ENCODE results near the gene RBM33.
"Not testable (repeated sequence)": the region's sequence is repeated elsewhere in the genome, so short reads cannot be mapped to it uniquely, and the experiment has no call there.

The RBM33 gene

DNA sequence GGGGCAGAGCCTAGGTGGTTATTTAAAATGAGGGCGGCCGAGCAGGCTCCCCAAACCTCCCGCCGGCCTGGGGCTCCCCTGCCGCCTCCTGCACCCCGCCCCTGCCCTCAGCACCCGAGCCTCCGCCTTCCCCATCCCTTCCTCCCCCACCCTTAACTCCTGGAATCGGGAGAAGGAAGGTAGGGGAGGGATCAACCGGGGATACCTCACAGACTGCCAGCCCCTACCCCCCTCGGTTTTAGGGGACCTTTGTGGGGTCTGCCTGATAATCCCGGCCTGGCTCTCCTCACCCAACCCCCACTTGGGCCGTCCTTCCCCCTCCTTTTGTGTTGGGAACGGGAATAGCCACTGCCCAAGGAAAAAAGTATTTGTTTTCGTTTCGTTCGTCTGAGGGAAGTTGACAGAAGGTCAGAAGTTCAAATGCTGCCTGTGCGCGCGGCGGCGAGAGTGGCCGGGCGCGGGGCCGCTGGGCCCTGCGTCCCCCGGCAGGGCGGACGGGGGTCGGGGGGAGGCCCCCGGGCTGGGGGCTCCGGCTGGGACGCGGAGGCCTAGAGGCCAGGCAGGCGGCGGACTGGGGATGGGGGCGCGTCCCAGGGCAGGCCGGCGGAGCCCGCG is 165.0 kb downstream of the RBM33 start:
- no peak for DNase-seq (ENCODE audit: low spot score)

DNA sequence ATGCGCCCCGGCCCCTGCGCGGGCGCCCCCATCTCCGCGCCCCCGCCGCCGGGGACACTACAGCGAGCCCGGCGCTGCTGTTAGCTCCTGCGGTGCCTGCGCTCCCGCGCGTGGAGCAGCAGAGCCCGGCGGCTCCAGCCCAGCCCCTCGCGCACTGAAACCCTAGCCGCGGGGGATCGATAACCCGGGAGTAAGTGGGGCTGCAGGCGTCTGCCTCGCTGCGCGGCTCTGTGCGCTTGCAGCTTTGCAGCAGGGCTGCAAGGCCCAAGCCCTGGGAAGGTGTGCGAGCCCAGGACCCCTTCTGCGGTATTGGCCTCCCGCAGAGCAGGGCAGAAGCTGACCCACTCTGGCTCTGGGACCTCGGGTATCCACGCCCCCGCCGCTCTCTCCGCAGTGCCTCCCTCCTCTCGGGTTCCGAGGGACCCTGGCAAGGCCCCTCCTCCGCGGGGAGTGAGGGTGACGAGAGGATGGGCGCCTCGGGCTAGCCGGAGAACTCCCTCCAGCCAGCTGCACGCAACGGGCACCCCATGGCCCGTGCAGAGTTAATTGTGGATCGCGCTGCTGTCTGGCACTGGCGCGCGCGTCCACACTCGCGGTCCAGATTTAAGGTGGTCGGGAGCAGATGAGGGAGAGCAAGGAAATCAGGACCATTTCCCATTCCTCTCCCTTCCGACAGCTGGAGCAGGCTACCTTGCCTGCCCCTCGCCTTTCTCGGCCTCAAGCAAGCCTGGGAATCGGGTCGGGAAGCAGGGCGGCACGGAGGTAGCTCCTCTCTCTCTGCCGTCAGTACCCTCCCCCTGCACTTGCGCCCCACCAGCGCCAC is 165.7 kb downstream of the RBM33 start:
- no peak for DNase-seq (ENCODE audit: low spot score)

DNA sequence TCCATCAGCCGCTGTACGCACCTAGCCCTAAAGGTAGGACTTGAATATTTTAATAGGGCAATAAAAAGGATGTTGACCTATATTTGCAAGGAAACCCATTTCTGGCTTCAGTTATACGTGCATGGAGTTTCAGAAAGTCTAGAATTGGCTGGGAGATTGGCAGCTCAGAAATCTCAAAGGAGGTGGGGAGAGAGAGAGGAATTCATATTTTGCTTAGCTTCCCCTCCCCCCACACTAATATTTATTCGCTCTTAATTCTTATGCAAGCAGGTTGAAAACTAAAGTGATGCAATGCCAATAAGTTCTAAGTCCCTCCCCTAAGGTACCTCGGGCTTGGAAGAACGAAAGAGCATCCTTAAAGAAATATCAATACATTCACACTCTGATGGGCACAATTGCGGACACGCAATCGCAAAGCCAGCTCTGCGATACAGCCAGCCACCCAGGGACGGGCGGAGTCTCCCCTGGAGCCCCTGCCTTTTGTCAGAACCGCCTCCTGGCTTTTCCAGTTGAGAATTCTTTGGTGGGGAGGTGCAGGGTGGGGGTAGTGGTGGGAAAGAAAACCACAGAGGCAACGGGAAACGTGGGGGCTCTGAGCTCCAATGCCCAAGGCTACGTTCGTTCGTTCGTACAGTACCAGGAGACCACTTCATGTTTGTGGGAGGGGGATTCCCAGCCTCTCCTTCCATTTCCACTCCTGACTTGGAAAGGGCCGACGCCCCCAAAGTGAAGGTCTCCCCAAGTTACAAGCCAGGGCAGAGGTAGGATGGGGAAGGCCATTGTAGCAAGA is 166.5 kb downstream of the RBM33 start:
- no peak for DNase-seq (ENCODE audit: low spot score)

DNA sequence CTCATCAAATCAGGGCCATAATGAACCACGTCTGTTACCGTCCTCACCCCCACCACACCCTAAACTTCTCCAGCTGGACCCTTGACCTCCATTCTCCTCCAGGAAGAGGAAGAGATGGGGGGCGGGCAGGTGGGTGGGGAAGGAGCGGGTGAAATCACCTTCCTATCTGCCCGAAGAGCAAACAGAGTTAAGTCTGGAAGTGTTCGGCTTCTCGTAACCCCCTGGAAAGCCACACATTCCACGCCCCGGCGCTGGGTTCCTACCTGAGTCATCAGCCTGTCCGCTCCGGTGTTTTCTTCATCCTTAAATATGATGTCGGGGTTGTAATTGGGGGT is 167.1 kb downstream of the RBM33 start:
- DNase-seq (ENCODE audit: low spot score) = no peak

- DNase-seq (ENCODE audit: low spot score) = no peak
Observed at GRCh38 chr7:155811895-155812761, 167.7 kb downstream of the RBM33 start, which contains the start of gene SHH. TSS of gene SHH (minus strand) at chr7:155812463. CDS start at chr7:155812122, 341 bp downstream.

- DNase-seq (ENCODE audit: low spot score) = no peak
Observed at GRCh38 chr7:155813125-155813524, 168.7 kb downstream of the RBM33 start.

DNA sequence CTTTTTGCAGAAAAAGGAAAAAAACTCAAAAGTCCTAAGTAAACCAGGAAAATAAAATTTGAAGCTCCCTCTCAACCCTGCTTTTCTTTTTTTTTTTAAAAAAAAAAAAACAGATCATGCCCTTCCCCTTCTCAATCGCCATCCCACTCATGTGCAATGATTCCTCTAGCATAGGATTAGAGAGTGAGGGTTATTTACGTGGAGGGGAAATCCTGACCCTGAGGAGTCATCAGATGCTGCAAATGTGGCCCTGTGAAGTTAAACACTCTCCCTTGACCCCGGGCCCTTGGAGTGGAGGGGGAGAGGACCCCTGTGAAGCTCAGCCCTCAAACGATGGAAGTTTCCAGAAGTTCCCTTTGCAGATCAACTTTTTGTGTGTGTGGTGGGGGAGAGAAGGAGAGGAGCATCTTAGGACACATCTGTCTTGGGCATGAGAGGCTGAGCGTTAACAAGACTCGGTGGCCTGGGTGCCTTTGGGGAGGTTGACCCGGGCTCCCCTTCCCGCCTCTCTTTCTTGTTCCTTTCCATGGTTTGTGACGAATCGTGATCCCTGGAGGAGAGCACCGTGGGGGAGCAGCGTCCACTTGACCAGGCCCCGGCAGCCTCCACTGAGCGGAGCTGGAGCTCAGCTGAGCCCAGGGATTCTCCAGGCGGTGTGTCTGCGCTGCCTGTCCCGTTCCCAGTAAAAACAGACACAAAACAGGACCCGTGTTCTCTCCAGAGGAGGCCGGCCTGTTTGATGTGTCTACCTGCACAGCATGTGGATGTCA is 169.3 kb downstream of the RBM33 start:
- DNase-seq (ENCODE audit: low spot score) = no peak

DNA sequence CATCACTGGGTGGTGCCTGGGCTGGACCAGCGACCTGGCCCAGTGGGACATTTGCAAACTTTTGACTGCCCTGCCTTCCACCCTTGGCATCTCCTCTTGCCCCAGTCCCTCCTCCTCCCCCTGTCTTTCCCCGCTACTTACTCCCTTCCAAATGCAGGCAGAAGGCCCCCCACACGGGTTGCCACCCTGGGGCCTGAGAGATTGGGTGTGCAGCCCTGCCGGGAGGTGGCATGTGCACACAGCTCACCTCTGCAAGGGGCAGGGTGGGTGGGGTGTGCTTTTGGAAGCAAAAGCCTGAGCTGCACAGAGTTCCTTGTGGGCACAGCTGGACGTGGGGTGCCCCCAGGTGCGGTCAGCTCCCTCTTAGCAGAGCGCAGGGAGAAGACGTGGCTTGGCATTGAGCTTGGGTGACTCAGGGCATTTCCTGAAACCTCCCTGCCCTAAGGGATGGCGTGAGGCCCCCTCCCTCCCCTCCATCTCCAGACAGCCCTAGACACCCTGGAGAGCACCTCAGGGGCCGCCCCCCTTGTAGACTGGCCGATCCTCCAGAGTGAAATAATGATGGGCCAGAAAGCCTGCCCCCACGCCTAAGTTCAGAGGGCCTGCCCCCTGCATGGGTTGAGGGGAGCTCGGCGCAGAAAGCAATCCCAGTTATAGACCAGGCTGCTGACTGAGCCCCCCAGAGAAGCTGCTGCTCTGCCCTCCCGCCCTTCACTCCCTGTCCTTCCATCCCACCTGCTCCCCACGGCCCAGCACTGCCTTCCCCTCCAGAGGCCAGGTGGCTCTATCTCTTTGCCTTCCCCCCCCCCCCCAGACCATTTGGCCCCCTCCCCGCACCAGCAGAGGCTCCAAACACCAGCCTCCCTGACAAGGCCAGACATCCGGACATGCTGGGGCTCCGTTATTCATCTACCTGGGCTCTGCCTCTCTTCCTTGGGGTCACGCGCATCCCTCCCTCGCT is 170.1 kb downstream of the RBM33 start:
- DNase-seq (ENCODE audit: low spot score) = no peak

GRCh38 chr7:155815332-155816191 is 171.1 kb downstream of the RBM33 start:
- peak; percentile 35 for DNase-seq (ENCODE audit: low spot score)

DNA sequence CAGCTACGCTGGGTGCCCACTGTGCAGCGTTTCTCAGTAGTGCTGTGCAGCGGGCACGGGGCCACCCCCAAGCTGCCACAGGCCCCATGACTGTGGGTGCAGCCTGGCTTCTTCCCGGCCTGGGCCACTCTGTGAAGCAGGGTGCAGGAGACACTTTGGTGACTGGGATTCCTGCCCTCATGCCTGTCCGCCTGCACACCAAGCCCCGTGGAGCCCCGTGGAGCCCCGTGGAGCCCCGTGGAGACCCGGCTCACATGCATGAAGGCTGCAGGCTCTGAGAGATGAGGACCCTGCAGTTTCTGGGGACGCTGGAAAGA is 171.7 kb downstream of the RBM33 start:
- DNase-seq (ENCODE audit: low spot score) = no peak

DNA sequence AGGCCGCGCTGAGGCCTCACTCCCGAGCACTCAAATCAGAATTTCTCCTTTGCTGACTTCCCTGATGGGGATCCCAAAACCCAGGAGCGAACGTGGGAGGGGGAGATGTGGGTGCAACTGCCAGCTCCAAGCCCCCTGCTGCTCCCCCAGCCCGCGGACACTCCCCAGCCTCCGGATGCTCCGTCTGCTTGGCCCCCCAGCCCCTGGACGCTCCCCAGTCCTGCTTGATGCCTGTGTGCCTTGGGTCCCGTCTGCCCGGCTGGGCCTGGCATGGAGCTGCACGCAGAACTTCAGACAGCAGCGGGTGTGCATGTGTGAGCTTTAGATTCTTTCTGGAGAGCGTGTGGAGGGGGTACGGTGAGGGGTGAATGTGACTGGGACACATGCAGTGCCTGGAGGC is 172.5 kb downstream of the RBM33 start:
- no peak for DNase-seq (ENCODE audit: low spot score)

GRCh38 chr7:155817515-155817914 is 173.1 kb downstream of the RBM33 start:
- not testable (repeated sequence) for DNase-seq (ENCODE audit: low spot score)

GRCh38 chr7:155818154-155818819 is 173.8 kb downstream of the RBM33 start:
- no peak for DNase-seq (ENCODE audit: low spot score)

DNA sequence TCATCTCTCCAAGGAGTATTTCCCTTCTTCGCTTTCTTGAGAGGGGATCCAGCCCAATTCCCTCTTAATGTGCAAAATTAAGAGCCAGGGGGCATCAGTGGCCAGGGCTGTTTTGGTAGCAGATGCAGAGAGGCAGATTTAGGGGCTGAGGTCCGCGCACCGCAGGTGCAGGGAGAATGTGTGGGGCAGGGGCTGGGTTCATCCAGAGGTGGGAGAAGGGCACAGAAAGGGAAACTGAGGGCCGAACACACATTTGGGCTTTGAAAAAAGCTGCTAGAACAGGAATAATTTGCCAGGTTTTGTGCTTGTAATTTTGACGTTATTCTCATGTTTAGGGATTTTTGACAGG is 174.3 kb downstream of the RBM33 start:
- DNase-seq (ENCODE audit: low spot score) = no peak

- no peak for DNase-seq (ENCODE audit: low spot score)
Observed at GRCh38 chr7:155819186-155819585, 174.7 kb downstream of the RBM33 start.

DNA sequence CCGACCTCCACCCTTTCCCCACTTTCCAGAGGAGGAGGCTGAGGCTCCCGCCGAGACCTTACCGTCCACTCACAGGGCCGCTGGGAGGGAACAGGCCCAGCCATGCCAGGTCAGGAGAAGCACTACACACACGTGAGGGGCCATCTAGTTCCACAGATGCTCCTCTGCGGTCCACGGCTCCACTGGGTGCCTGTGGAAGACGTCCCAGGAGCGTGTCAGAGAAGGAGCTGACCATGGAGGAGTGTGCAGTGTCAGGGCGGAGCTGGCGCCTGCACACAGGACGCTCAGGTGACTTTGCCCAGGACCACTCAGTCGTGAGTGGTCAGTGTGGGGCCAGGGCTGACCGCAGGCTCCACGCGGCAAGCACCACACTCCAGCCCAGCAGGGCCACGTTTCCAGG is 175.8 kb downstream of the RBM33 start:
- DNase-seq (ENCODE audit: low spot score) = no peak

- no peak for DNase-seq (ENCODE audit: low spot score)
Observed at GRCh38 chr7:155820788-155821187, 176.3 kb downstream of the RBM33 start.

GRCh38 chr7:155821851-155822250 is 177.4 kb downstream of the RBM33 start:
- no peak for DNase-seq (ENCODE audit: low spot score)

Data from CD4-positive, alpha-beta T cell treated with Interleukin-15 for 4 hours (primary cell).